HG03095 (cell line): ENCODE measurements around the gene JAKMIP1.

Experiments
- ATAC-seq: cut with Tn5 transposase; IDR thresholded peaks from one replicate; pipeline ENCODE4 v1.9.1; 2021; ENCODE audit warnings: moderate library complexity; ENCODE audit not compliant: unreplicated experiment

Gene JAKMIP1

GRCh38 chr4:6047130-6047673 lies 153.1 kb downstream of the JAKMIP1 start:
- no peak for ATAC-seq

- no peak for ATAC-seq
Measured at GRCh38 chr4:6046526-6047129, 153.7 kb downstream of the JAKMIP1 start.

GRCh38 chr4:6044805-6045204 lies 155.5 kb downstream of the JAKMIP1 start:
- no peak for ATAC-seq

GRCh38 chr4:6044276-6044675 lies 156.1 kb downstream of the JAKMIP1 start:
- no peak for ATAC-seq

- ATAC-seq = no peak
Measured at GRCh38 chr4:6043843-6044242, 156.5 kb downstream of the JAKMIP1 start.

GRCh38 chr4:6043188-6043587 lies 157.2 kb downstream of the JAKMIP1 start:
- no peak for ATAC-seq

- ATAC-seq = no peak
Measured at GRCh38 chr4:6042293-6043063, 157.9 kb downstream of the JAKMIP1 start.

GRCh38 chr4:6041800-6042199 lies 158.5 kb downstream of the JAKMIP1 start:
- ATAC-seq = no peak

- no peak for ATAC-seq
Measured at GRCh38 chr4:6038711-6039110, 161.6 kb downstream of the JAKMIP1 start.

GRCh38 chr4:6035786-6036185 lies 164.6 kb downstream of the JAKMIP1 start:
- ATAC-seq = no peak

GRCh38 chr4:6033381-6033780 lies 167.0 kb downstream of the JAKMIP1 start:
- no peak for ATAC-seq

- no peak for ATAC-seq
Measured at GRCh38 chr4:6032249-6033244, 167.8 kb downstream of the JAKMIP1 start.

- ATAC-seq = no peak
Measured at GRCh38 chr4:6031846-6032245, 168.5 kb downstream of the JAKMIP1 start.

- no peak for ATAC-seq
Measured at GRCh38 chr4:6030679-6031078, 169.7 kb downstream of the JAKMIP1 start.

GRCh38 chr4:6029254-6029653 lies 171.1 kb downstream of the JAKMIP1 start:
- ATAC-seq = no peak

- no peak for ATAC-seq
Measured at GRCh38 chr4:6028168-6028567, 172.2 kb downstream of the JAKMIP1 start.

- ATAC-seq = no peak
Measured at GRCh38 chr4:6027392-6027791, 173.0 kb downstream of the JAKMIP1 start.

- ATAC-seq = no peak
Measured at GRCh38 chr4:6024313-6024960, 175.9 kb downstream of the JAKMIP1 start.

- ATAC-seq = no peak
Measured at GRCh38 chr4:6023731-6024130, 176.6 kb downstream of the JAKMIP1 start.

- ATAC-seq = no peak
Measured at GRCh38 chr4:6022607-6023288, 177.6 kb downstream of the JAKMIP1 start.
